Inflammatory macrophage treated with lipopolysaccharide for 4 hours (primary cell): ENCODE data around the gene ARTN.

Experiments
- DNase-seq: peaks from one replicate; pipeline ENCODE4 v3.0.0-alpha.2; 2020

ARTN gene

DNA sequence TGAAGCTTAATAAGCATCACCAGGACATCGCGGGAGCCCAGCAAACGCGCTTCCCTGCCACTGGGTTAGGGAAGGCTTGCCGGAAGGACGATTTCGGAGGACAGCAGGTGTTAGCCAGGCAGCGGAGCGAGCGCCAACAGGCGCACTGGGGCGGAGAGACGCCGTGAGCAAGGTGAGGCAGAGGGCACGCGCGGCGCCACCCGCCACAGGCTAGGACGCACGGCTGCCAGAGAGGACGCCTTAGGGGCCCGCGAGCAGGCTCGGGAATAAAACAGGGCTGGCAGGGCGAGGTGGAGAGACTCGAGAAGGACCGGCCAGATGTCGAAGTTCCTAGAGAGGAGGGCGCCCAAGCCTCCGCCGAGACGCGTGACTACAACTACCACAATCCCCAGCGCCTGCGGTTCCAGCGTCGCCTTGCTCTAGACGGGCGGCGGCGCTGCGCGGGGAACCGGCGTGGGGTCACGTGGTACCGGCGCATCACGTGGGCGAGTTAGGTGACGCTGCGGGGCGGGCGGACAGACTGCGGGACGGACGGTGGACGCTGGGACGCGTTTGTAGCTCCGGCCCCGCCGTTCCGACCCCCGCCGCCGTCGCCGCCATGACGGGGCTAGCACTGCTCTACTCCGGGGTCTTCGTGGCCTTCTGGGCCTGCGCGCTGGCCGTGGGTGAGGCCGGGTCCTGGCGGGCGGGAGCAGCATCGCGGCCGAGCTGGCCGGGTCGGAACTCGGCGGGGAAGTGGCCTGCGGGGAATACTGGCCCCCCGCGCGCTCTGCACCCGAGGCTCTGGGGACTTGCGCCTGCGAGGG, 41.0 kb downstream of the ARTN start, which contains the start of gene ATP6V0B:
Gene ATP6V0B, plus strand, starts transcription at position 518 of the 806 bp plus-strand sequence. Its CDS starts 81 bp downstream, at position 599.
- peak; percentile 97 for DNase-seq

DNA sequence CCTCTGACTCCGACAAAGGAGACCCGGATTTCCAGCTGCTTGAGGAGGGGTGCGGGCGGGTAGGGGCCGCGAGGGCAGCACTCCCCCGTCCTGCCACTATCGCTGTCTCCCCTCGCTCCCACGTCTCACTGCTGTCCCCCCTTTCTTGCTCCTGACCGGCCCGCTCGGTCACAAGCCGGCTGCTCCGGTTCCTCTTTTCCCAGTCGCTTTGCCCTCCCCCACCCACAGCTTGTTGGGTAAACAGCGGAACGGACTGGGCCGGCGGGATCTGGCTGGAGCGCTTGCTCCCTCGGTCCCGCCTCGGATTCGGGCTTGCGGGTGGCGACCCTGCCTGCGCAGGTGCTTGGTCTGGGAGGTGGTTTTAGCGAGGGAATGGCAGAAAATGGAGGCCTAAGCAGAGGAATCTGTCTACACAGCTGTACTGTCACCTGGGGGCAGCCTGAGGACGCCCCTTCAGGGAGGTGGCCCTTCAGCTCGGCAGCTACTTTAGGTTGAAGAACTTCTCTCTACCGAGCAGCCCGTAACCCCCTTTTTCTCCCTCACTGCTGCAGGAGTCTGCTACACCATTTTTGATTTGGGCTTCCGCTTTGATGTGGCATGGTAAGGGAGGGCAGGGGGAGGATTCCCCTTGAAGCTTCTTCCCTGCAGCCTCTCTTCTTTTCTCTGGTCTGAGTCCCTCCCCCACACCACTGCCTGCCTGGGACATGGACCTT, 41.8 kb downstream of the ARTN start:
- DNase-seq, result peak; percentile 88

DNA sequence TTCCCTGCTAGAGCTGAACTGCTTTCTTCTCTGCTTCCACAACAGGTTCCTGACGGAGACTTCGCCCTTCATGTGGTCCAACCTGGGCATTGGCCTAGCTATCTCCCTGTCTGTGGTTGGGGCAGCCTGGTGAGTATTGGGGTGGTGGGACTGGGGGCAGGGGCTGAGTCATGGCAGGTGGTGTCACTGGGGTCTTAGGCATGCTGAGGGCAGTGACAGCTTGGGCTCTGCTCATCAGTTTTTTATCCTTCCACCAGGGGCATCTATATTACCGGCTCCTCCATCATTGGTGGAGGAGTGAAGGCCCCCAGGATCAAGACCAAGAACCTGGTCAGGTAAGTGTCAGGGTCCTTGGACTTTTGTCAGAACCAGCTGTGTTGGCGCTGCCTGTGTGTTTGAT, 42.4 kb downstream of the ARTN start:
- DNase-seq, result no peak

DNA sequence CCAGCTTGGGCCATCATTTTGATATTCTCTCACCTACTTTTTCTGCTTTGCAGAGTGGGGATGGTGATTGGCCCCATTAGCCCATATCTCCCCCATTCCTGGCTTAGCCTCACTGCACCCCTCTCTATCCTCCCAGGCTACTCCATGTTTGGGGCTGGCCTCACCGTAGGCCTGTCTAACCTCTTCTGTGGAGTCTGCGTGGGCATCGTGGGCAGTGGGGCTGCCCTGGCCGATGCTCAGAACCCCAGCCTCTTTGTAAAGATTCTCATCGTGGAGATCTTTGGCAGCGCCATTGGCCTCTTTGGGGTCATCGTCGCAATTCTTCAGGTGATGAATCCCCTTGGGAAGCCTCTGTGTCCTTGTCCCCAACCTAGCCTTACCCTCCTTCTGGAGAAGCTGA, 43.3 kb downstream of the ARTN start:
- no peak for DNase-seq

DNA sequence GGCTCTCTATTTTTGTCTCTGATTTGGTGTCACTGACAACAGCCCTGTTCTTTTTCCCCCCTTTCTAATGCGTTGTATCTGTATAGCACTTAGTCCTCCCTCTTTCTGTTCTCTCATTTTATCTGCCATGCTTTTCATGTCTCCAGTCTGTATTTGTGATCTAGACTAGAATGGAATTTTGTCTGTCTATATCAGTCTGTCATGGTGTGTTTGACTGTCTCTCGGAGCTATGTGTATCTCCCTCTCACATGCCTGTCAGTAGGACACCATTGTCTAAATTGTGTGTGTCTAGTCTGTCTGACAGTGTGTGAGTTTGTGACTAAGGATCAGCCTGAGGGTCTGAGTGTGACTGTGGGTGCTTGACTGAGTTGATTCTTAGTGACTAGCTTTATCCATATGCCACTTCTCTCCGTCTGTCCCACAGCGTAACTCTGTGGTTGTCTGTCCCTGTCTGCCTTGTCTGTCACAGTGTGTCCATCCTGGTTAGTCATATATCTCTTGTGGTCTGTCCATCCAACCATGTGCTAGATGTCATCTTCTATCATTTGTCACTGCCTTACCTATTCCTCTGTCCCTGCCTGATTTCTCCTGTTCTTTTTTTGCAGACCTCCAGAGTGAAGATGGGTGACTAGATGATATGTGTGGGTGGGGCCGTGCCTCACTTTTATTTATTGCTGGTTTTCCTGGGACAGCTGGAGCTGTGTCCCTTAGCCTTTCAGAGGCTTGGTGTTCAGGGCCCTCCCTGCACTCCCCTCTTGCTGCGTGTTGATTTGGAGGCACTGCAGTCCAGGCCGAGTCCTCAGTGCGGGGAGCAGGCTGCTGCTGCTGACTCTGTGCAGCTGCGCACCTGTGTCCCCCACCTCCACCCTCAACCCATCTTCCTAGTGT, 44.0 kb downstream of the ARTN start:
- DNase-seq, result peak; percentile 29

DNA sequence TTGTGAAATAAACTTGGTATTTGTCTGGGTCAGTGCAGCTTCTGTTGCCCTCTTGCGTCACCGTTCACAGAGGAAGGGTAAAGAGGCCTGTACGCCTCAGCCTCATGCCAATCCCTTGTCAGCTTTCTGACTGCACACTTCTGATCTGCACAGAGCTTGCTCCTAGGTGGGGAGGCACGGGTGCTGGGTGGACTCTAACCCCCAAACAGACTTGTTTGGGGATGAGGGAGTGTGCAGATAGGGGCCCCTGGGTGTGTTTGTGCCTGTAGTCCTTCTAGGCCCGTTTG, 44.6 kb downstream of the ARTN start:
- no peak for DNase-seq

DNA sequence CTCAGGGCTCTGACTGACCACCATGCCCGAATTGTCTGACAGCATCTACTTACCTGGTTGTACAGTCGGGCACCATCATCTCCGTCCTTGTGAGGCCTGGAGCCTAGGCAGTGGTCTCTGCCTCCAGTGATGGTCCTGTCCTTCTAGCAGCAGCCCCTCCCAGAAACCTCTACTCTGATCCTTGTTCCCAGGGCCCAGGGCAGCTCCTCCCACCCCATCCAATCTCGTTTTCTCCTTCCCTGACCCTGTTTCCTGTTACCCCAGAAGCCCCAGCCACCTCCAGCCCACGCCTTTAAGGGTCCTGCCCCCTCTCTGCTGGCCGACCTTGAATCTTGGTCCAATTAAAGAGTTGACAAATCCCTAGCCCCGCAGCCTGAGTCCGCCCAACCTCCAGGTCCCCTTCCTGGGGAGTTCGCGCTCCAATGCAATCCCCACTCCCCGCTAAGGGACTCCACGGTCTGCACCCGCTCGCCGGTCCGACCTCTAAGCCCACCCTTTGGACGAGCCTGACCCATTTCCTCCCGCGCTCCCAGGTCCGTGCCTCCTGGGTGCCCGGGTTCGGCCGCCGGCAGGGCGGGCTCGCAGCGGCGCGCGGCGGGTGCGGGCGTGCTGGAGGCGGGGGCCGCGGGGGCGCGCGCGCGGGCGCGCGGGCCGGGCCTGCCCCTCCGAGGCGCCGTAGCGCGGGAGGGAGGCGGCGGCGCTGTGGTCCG, 45.1 kb downstream of the ARTN start, which contains the start of gene B4GALT2:
Gene B4GALT2, plus strand, starts transcription at position 660 of the 710 bp plus-strand sequence. CDS start 1,951 bp downstream, outside the sequence.
- DNase-seq, result no peak

DNA sequence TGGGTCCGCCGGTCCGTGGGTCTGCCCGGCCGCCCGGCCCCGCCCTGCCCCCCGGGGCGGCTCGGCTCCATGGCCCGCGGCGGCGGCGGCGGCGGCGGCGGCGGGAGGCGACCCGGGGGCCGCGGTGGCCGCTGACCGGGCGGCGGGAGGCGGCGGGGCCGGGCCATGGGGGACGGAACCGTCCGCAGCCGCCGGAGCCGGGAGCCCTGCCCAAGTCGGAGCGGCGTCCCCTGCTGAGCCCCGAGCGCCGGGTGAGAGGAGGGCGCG, 45.6 kb downstream of the ARTN start:
- no peak for DNase-seq

DNA sequence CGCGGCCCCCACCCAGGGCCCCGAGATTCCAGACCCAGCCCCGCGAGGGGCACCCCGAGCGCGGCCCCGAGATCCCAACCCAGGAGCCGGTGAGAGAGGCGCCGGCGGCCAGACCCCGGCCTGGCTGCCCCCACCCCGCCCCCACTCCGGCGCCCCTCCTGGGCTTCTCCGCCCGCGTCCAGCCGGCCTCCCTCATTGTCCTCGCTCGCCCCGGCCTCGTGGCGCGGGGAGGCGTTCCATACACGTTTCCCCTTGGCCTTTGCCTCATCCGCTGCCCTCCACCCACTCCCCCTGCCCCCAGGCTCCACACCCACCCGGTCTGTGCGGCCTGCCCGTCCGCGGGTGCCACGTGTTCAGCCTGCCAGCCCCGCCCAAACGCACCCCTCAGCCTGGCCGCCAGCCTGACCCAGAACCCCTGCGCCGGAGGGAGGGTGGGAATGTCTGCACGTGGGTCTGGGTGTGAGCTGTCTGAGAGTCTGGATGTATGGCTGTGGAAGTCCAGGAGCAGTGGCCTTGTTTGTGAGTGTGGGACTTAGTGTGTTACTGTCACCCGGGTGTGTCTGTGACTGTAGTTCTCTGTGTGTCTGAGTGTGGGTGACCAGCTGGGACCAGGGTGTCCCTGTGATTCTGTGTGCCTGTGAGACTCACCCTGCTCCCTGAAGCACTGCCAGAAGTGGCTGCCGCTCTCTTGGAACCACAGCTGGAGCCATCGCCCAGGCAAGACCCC, 46.1 kb downstream of the ARTN start:
- no peak for DNase-seq

DNA sequence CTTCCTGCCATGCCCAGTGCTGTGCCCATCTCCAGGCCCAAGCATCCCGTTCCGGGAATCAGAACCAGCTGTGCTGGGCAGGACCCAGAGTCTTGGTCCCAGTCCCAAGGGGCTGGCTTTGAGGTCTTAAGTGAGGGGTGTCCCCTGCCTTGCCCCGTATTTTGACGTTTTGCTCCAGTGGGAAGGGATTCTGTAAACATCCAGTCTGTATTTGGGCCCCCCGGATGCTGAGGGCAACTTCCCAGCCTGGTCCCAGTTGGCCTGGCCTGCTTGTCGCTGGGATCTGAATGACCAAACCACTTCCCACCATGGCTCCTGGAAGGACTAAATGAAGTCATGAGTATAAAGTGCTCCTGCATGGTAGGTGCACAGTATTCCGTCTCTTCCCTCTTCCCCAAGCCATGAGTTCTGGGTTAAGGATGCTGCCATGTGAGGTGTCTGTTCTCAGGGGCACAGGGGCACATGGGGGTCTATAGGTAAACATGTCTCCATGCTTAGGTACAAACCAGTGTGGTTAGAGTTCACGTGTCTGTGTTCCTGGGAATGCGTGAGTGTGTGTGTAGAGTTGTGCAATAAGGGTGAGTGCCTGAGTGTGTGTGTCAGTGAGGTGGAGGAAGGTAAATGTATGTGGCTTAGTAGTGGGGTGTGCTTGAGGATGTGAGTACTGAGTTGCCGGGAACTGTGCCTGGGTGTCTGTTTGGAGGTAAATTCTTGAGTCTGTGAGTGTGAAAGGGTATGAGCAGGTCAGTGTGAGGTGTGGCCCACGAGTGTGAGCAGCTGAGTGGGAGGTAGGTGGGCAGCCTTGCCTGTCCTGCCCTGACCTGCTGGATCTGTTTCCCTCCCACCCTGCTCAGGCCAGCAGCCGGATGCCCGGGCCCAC, 46.9 kb downstream of the ARTN start:
- DNase-seq, result no peak

DNA sequence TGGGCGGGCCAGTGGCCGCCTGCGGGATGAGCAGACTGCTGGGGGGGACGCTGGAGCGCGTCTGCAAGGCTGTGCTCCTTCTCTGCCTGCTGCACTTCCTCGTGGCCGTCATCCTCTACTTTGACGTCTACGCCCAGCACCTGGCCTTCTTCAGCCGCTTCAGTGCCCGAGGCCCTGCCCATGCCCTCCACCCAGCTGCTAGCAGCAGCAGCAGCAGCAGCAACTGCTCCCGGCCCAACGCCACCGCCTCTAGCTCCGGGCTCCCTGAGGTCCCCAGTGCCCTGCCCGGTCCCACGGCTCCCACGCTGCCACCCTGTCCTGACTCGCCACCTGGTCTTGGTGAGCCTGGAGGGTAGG, 47.5 kb downstream of the ARTN start:
- no peak for DNase-seq

DNA sequence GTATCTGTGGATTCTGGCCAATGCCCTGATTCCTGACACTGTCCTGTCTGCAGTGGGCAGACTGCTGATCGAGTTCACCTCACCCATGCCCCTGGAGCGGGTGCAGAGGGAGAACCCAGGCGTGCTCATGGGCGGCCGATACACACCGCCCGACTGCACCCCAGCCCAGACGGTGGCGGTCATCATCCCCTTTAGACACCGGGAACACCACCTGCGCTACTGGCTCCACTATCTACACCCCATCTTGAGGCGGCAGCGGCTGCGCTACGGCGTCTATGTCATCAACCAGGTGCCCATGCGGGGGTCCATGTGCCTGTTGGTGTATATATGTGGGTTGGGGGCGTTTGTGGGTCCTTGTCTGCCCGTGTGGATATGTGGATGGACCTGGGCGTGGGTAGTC, 48.0 kb downstream of the ARTN start:
- DNase-seq, result no peak

DNA sequence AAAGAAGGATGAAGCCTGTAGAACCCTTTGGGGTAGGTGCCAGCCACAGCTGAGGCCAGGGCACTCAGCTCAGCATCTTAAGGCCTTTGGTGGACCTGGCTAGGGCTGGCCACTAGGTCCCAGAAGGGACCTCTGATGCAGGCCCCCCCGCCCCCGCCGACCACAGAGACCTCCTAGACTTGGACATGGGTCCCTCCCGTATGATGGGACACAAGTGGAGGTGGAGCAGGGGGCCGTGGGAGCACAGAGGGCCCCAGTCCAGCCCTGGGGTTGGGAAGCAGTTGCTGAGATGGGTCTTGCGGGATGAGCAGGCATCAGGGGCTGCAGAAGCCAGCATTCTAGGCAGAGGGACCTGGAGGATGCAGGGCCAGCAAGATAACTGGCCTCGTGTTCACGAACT, 48.6 kb downstream of the ARTN start:
- DNase-seq, result no peak

DNA sequence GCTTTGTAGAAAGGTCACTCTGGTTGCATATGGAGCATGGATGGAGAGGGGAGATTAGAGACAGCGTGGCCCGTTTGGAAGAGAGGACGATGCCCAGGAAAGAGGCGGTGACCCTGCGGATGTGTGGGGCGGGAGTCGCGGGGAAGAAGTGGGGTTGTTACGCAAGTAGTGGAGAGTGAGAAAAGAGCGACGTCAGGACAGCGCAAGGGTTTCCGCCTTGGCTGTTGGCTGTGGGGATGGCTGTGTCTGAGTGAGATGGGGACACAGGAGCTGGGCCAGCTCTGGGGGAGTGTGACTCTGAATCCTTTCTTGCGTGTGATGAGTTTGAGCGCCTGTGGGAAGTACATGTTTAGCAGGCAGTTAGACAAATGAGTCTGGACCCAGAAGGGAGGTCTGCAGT, 49.2 kb downstream of the ARTN start:
- DNase-seq, result peak; percentile 52

DNA sequence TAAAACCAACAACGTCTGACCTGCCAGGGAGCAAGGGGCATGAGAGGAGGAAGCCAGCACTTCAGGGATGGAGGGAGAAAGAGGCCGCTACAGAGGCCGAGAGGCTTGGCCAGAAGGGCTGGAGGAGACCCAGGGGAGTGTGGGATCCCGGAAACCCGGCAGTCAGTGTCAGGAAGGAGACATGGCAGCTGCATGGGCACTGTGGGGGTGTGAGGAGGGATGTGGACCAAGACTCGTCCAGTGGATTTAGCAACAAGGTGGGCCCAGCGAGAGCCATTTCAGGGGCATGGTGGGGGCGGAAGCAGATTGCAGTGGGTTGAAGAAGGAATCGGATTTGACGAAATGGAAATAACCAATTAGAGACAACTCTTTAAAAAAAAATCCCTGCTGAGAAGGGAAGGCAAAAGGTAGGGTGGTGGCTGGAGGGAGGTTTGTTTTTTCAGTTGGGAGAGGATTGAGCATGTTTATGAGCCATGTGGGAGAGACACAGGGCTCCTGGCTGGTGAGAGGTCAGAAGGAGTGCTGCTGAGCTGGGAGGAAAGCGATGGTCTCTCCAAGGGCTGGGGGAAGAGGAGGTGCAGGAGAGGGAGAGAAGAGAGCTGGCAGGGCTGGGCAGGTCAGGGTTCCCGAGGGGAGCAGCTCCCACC, 49.8 kb downstream of the ARTN start:
- DNase-seq, result no peak

DNA sequence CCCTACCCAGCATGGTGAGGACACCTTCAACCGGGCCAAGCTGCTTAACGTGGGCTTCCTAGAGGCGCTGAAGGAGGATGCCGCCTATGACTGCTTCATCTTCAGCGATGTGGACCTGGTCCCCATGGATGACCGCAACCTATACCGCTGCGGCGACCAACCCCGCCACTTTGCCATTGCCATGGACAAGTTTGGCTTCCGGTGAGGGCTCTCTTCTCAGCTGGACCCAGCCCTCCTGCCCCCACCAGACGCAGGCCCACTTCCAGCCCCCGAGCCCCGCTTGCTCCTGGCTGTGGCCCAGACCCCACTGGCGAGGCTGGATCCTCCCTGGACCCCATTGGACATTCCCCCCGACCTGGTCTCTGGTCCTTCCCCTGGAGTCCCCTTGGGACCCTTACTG, 51.3 kb downstream of the ARTN start:
- no peak for DNase-seq

DNA sequence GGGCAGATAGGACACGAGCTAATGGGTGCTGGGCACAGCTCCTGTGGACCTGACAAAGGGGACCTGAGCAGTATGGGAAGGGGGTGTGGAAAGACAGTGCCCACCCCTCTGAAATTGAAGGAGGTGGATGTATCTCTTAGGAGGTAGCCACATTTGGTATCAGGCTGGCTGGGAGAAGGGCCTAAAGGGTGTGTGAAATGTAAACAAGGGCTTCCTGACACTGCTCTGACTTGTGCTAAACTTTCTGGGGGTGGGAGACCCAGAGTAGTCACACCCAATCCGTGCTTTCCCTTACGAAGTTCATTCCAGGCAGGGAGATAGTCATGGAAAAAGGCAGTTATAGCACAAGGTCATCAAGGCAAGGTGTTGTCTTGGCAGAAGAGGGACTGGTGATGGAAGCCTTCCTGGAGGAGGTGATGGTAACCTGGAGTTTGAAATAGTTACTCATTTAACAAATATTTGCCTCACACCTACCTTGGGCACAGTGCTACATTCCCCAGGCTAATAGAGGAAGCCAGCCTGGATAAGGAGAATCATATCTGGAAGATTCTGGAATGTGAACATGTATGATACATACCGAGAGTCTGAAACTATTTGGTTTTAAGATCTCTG, 52.5 kb downstream of the ARTN start:
- DNase-seq, result no peak

DNA sequence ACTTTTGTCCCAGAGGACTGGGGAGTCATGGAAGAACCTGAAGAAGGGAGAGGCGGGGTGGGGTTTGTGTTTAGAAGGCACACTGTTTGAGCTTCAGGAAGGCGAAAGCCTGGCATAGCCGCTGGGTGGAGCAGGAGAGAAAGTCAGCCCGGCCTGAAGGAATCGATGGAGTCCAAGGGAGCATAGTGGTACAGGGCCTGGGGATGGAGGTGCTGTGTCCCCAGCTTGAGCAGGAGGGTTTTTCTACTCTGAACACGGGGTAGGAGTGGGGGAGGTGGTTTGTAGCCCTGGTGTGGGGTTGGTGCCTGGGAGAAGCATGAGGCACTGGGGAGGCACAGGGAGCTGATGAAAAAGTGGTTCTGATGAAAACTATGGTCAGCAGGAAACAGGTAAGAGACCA, 53.1 kb downstream of the ARTN start:
- no peak for DNase-seq
